SU-DHL-6 (cell line): Measurements from ENCODE around the gene SLC6A3.

Experiments
- H2AFZ ChIP-seq: fragments of 200-600 bp; sonication (generic); 2 replicates; pipeline ENCODE4 v1.6.1; 2014; ENCODE audit warnings: low read depth, mild to moderate bottlenecking, moderate library complexity, mixed read lengths, antibody characterized with exemption, low read length; ENCODE audit not compliant: severe bottlenecking
- H3F3A ChIP-seq: fragments of 200-600 bp; shearing (Covaris generic); 2 replicates; pipeline ENCODE4 v1.6.0; 2016; ENCODE audit warnings: antibody characterized with exemption, mild to moderate bottlenecking; ENCODE audit not compliant: insufficient read depth
- H3K27ac ChIP-seq: fragments of 200-600 bp; sonication (generic); 2 replicates; pipeline ENCODE4 v1.5.1; 2016; ENCODE audit warnings: low read depth, mild to moderate bottlenecking, low read length, moderate library complexity, mixed read lengths
- H3K27me3 ChIP-seq: fragments of 200-600 bp; sonication (generic), shearing (Covaris generic); 2 replicates; pipeline ENCODE4 v1.6.0; 2014; ENCODE audit warnings: mild to moderate bottlenecking, low read length
- H3K36me3 ChIP-seq: fragments of 200-600 bp; sonication (generic); 2 replicates; pipeline ENCODE4 v1.6.1; 2014; ENCODE audit warnings: mild to moderate bottlenecking, low read length, mixed read lengths
- H3K4me2 ChIP-seq: fragments of 300-600, 200-600 bp; shearing (Covaris generic), sonication (generic); 2 replicates; pipeline ENCODE4 v1.6.0; 2014; ENCODE audit warnings: low read length, low read depth, mild to moderate bottlenecking; ENCODE audit not compliant: poor library complexity, severe bottlenecking
- H3K4me3 ChIP-seq: fragments of 200-600 bp; sonication (generic); 2 replicates; pipeline ENCODE4 v1.5.1; 2014; ENCODE audit warnings: antibody characterized with exemption, low read length, mild to moderate bottlenecking, mixed read lengths; ENCODE audit not compliant: insufficient read depth, poor library complexity, severe bottlenecking
- H3K79me2 ChIP-seq: fragments of 200-600 bp; sonication (generic); 2 replicates; pipeline ENCODE4 v1.6.1; 2014; ENCODE audit warnings: mild to moderate bottlenecking, low read length, moderate library complexity; ENCODE audit not compliant: insufficient read depth
- H3K9ac ChIP-seq: fragments of 200-600 bp; sonication (generic); 2 replicates; pipeline ENCODE4 v1.7.0; 2014; ENCODE audit warnings: mild to moderate bottlenecking, low read length
- H3K9me2 ChIP-seq: fragments of 200-600 bp; sonication (generic); replicated peaks from 2 replicates; pipeline ENCODE4 v1.6.1; 2014; ENCODE audit warnings: low read length; ENCODE audit not compliant: insufficient read depth
- H3K9me3 ChIP-seq: fragments of 200-600 bp; sonication (generic); 2 replicates; pipeline ENCODE4 v1.6.1; 2014; ENCODE audit warnings: low read length, mixed read lengths; ENCODE audit not compliant: insufficient read depth
- H4K20me1 ChIP-seq: fragments of 200-600 bp; sonication (generic); 2 replicates; pipeline ENCODE4 v1.6.1; 2014; ENCODE audit warnings: low read depth, mild to moderate bottlenecking, antibody characterized with exemption, low read length, moderate library complexity, mixed read lengths
- EZH2phosphoT487 ChIP-seq: fragments of 200-600 bp; sonication (generic), shearing (Covaris generic); conservative IDR thresholded peaks from 2 replicates; pipeline ENCODE4 v1.6.1; 2018; ENCODE audit warnings: mild to moderate bottlenecking, antibody characterized with exemption, low read length, moderate library complexity, mixed read lengths
- TF ChIP-seq, protein P1 (sequence below): fragments of 200-600 bp; sonication (generic); IDR thresholded peaks from one replicate; pipeline ENCODE4 v1.5.1; 2017; ENCODE audit warnings: antibody characterized with exemption, mild to moderate bottlenecking, low read length, moderate library complexity; ENCODE audit not compliant: insufficient read depth, poor library complexity, severe bottlenecking

Gene SLC6A3

DNA sequence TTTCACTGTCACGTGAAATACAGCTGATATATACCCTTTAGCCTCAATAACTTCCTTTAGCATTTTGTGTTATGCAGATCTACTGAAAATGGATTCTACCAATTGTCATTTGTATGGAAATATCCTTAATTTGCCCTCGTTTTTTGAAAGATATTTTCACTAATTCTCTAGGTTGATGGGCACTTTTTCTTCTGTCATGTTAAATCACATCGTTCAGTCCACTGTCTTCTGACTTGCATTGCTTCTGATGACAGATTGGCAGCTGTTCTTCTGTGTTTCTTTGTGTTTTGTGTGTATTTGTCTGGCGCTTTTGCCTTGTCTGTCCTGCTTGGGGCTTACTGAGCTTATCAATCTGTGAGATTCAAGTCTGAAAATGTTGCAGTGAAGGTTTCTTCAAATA lies 90.7 kb downstream of the SLC6A3 start:
- Histone ChIP-seq H3K36me3 (no peaks in the 10 kb centered on the region), H2AFZ (no peak overlapping the region), H3K4me3 (no peak overlapping the region), H4K20me1 (no peaks in the 10 kb centered on the region), H3K9me3 (no peaks in the 10 kb centered on the region), H3K79me2 (no peaks in the 10 kb centered on the region), H3K4me2 (no peak overlapping the region), H3K9ac (no peak overlapping the region), H3K27me3 (no peaks in the 10 kb centered on the region), H3K27ac (no peak overlapping the region), H3K9me2 (no peaks in the 10 kb centered on the region), H3F3A (no peaks in the 10 kb centered on the region)
- no peak for TF ChIP-seq EZH2phosphoT487
- TF ChIP-seq, protein P1, sequence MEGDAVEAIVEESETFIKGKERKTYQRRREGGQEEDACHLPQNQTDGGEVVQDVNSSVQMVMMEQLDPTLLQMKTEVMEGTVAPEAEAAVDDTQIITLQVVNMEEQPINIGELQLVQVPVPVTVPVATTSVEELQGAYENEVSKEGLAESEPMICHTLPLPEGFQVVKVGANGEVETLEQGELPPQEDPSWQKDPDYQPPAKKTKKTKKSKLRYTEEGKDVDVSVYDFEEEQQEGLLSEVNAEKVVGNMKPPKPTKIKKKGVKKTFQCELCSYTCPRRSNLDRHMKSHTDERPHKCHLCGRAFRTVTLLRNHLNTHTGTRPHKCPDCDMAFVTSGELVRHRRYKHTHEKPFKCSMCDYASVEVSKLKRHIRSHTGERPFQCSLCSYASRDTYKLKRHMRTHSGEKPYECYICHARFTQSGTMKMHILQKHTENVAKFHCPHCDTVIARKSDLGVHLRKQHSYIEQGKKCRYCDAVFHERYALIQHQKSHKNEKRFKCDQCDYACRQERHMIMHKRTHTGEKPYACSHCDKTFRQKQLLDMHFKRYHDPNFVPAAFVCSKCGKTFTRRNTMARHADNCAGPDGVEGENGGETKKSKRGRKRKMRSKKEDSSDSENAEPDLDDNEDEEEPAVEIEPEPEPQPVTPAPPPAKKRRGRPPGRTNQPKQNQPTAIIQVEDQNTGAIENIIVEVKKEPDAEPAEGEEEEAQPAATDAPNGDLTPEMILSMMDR: no peak

DNA sequence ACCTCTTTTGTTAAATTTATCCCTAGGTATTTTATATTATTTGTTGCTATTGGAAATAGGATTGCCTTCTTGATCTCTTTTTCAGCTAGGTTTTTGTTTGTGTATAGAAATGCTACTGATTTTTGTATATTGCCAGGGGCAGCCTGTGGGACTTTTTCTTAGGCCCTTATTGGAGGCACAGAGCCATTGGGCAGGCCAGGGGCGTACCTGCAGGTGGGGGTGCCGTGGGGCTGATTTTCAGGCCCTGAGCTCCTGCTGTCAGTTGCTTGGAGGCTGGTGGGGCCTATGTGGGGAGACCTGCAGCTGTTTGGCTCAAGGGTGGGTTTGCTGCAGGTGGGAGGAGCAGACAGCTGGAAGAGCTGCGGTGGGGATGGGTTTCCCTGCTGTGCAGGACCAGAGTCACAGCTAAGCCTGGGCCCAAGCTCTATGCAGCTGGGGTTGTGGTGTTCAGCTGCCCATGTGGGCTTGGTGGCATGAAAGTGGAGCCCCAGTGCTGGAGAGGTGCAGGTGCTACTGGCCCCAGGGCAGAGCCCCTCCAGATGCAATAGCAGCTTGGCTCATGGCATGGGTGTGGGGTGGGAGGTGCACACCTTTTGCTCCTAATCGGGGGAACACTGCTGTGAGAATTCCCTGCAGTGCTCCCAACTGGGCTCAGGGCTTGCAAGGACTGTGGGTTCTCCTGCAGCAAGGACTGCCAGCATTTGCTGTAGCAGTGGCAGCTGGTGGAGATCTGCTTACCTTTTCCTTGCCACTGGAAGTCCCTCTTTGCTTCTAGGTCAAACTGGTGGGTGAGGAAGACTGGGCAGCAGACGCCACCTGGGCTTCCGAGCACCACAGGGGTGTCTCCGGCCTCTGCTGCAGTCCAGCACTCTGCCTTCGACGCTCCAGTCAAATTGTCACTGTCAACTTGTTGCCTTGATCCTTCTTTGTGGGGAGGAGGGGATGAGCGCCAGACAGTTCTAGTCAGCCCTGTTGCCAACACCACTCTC lies 92.7 kb downstream of the SLC6A3 start:
- Histone ChIP-seq H3K9me2 (no peaks in the 10 kb centered on the region), H3K4me2 (no peak overlapping the region), H4K20me1 (no peaks in the 10 kb centered on the region), H3F3A (no peaks in the 10 kb centered on the region), H3K79me2 (no peaks in the 10 kb centered on the region), H3K36me3 (no peaks in the 10 kb centered on the region), H3K27ac (no peak overlapping the region), H3K9me3 (no peaks in the 10 kb centered on the region), H3K27me3 (no peaks in the 10 kb centered on the region), H3K9ac (no peak overlapping the region), H3K4me3 (no peak overlapping the region), H2AFZ (no peak overlapping the region)
- TF ChIP-seq EZH2phosphoT487: no peak
- TF ChIP-seq, protein P1: no peak

DNA sequence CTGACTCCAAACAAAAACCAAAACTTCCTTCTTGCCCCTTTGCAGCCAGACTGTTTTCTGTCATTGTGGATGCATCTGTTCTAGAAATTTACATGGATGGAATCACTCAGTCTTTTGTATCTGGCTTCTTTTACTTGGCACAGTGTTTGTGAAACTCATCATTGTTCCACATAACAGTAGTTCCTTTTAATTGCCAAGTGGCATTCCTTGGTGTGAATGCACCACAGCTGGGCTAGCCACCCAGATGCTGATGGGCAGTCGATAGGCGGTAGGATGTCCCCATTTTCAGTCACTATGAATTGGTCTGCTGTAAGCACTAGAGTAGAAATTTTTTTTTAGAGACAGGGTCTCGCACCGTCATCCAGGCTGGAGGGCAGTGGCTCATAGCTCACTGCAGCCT lies 94.1 kb downstream of the SLC6A3 start:
- Histone ChIP-seq H3K9ac (no peak overlapping the region), H3K36me3 (no peaks in the 10 kb centered on the region), H3K79me2 (no peaks in the 10 kb centered on the region), H3K4me3 (no peak overlapping the region), H3K27ac (no peak overlapping the region), H3K9me3 (no peaks in the 10 kb centered on the region), H3K27me3 (no peaks in the 10 kb centered on the region), H3K9me2 (no peaks in the 10 kb centered on the region), H3K4me2 (no peak overlapping the region), H3F3A (no peaks in the 10 kb centered on the region), H2AFZ (no peak overlapping the region), H4K20me1 (no peaks in the 10 kb centered on the region)
- no peak for TF ChIP-seq EZH2phosphoT487
- TF ChIP-seq, protein P1: no peak
